ENCODE results near the gene SLC35E2B.

The SLC35E2B gene

DNA sequence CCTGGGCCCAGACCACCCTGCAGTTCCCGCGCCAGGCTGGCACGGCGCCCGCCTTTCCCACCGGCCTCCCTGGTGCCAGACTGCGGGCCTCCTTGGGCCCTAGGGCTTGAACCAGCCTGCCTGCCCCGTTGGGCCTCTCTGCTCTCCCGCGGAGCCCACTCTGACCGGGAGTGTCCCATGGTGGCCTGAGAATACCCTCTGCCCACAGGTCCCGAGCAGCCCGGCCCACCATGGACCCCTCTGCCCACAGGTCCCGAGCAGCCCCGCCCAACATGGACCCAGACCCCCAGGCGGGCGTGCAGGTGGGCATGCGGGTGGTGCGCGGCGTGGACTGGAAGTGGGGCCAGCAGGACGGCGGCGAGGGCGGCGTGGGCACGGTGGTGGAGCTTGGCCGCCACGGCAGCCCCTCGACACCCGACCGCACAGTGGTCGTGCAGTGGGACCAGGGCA, 69.4 kb downstream of the SLC35E2B start:
- no peak for DNase-seq

DNA sequence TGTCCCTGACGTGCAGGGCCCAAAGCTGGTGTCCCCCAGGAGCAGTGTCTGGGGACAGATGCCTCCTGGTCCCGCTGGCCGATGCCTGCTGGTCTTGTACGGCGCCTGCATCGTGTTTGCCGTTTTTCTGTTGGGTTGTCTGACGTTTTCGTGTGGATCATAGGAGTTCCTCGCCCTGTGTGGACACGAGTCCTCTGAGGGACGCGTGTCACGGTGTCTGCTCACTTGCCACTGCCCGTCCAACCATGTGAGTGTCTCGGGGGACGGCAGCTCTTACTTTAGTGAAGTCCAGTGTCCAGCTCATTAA, 69.9 kb downstream of the SLC35E2B start:
- DNase-seq: no peak

DNA sequence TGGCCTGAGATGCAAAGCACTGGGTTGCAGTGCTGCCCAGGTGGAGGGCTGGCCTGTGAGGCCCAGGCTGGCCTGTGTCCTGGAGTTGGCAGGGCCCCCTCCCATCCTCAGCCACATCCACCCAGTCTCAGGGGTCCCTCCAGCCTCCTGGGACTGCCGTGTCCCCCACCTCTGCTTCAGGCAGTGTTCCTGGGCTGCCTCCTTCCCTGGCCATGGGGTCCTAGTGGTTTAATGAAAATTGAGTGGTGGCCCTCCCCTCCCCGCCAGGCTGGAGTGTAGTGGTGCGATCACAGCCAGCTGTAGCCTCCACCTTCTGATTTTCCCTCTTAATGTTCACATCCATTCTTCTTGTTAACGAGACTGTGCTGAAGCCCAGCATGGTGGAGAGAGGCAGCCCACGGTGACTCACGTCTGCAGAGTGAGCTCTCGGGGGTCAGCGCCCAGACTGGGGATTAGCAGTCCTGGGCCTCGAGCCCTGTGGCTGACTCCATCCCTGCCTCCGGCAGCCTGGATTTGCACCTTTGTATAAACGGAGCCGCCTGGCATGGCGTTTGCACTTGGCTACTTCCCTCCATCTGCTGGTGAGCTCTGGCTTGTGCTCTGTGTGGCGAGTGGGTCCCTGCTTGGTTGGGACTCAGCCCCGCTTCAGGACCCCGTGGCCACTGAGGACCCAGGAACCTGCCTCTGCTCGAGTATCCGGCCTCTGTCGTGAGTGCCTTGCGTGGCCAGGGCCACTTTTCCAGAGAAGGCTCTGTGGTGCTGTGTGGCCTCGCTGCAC, 70.4 kb downstream of the SLC35E2B start:
- no peak for DNase-seq

DNA sequence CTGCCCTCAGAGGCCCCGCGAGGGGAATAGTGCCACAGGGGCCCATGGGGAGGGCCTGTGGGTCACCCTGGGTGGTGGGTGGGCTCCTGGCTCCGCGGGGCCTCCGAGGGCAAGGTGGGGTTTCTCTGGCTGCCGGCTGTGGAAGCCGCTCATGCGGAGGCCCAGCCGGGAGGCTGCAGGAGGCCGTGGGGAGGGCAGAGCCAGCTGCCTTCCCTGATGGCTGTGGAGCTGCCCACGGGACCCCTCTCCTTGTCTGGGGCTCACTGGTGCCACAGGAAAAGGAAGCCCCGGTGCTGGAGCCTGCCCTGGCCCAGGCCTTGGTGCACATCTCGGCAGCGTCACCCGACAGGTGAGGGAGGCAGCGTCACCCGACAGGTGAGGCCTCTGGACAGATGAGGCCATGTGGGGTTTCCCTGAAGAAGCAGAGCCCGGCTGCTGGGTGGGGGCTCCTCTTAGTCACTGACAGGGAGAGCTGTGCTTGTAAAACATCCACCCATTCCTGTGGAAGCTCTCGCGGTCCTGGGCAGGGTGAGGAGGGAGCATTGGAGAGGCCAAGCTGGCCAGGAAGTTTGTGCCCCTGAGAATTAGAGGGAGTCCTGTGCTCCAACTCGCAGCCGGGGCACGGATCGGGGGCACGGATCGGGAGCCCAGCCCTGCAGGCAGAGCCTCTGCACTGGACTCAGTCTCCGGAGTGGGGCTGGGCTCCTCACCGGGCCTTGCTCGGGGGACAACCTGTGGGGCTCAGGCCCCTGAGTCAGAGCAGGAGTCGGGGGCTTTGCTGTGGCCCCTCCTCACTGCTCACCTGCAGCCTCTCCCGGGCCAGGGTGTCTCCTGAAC, 71.2 kb downstream of the SLC35E2B start:
- no peak for DNase-seq

DNA sequence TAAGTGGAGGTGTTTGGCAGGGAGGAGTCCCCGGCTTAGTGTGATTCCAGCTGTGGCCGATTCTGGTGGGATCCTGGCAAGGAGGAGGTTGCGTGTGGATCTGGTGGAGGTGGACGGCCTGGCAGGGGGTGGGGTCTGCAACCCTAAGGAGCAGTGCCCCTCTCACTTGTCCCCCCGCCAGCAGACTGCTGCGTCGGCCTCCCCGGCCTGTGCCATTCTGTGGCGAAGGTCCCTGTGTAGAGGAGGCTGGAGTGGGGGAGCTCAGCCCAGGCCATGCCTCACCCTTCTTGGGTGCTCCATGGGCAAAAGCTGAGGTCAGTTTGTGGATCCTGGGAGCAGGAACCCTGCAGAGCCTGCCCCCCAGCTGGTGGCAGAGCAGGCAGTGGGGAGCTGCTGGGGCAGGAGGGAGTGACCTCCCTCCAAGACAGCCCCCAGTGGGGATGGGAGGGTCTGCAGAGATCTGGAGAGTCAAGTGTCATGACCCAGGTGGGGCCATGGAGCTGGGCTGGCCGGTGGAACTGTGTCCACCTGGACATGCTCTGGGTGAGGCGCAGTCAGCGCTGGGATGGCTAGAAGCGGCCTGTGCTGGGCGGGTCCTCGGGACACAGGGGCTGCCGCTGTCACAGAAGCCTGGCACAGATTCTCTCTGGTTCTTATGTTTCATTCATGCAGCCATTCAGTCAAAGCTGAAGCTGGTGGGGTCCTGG, 72.0 kb downstream of the SLC35E2B start:
- no peak for DNase-seq

DNA sequence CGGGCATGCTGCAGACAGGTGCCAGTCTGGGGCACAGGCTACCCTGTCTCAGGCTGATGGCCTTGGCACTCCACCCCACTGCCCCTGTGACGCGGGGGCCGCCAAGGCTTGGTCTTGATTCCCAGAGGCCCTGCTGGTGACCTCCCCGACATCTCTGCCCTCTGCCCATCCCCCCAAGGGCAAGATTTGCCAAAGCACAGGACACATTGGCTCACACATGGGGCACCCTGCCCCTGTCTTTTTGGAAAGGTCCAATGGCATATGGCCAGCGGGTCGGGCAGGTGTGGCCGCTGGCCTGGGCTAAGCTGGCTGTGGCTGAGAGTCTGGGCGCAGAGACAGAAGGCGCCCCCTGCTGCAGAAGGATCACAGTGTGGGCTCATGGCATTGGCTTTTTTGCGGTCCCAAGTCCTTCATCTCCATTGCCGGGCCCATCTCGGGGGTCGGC, 72.7 kb downstream of the SLC35E2B start:
- DNase-seq: no peak

DNA sequence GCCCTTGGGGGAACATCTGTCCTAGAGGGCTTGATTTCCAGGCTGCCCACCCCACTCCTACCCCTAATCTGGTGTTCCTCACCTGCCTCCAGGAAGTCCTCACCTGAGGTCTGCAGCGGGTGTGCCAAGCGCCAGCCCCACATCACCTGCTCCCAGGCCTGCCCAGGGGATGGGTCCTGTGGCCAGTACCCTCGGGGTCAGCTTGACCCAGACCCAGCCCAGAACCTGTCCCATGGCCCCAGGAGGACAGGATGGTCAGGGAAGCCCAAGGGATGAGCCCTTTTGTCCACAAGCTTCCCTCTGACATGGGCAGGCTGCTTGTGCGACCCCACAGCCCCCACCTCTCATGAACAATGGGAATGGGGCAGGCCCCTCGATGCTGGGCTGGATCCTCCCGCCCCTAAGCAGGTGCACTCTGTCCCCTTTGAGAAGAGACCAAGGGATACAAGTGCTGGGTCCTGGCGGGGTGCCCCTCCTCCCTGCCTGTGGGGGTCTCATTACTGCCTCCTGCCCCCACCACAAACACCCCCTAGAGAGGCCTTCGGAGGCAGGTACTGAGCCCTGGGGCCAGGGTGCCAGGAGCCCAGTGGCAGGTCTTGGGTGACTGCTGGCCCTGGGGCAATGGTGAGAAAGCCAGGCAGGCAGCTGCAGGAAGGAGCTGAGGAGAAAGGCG, 74.1 kb downstream of the SLC35E2B start:
- no peak for DNase-seq

DNA sequence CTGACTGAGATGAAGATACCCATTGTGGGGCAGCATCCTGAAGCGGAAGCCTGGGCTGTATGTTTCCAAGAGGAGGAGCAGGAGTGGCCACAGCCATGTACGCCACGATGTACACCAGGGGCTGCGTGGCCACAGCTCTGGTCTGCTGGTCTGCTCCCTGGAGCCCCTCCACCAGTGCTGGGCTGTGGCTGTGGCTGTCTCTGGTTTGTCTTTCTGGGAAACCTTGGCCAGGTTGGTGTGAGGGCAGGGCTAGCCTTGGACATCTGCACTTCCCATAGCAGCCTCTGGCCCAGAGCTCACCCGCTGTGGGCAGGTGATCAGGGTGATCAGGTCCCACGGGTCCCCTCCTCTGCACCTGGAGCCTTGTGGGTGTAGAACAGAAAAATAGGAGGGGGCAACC, 74.7 kb downstream of the SLC35E2B start:
- no peak for DNase-seq

DNA sequence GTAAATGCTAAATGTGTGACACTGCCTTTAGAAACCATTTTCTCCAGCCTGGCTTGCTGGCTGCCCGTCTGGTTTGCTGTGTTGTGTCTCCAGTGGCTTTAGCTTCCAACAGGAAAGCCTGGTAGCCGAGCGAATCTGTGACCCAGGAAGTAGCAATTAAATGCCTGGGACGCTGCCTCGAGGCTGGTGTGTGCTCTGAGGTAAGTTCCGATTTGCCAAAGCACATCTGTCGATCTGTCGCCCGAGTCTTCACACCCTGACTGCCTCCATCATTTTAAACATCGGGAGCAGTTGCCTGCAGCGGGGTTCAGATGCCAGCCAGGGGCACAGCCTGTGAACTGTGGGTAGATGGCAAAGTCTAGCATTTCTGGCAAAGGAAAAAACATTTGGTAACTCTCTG, 75.1 kb downstream of the SLC35E2B start:
- no peak for DNase-seq

DNA sequence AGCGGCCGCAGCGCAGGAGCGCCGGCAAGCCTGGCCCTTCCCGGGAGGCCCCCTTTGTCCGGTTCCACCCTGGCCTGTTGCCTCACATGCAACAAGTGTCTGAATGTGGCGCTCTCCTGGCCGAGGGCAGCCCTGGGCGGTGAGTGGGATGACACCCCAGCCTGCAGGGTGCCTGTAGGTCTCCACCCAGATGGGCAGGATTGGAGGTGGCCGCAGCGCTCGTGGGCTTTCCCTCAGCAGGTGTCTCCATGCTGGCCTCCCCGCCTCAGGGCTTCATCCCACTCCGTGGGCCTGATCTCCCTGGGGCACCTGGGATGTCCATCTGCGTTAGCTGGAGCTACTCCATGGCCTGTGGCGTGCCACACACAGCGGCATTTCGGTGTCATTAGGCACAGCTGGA, 75.8 kb downstream of the SLC35E2B start:
- DNase-seq: no peak

DNA sequence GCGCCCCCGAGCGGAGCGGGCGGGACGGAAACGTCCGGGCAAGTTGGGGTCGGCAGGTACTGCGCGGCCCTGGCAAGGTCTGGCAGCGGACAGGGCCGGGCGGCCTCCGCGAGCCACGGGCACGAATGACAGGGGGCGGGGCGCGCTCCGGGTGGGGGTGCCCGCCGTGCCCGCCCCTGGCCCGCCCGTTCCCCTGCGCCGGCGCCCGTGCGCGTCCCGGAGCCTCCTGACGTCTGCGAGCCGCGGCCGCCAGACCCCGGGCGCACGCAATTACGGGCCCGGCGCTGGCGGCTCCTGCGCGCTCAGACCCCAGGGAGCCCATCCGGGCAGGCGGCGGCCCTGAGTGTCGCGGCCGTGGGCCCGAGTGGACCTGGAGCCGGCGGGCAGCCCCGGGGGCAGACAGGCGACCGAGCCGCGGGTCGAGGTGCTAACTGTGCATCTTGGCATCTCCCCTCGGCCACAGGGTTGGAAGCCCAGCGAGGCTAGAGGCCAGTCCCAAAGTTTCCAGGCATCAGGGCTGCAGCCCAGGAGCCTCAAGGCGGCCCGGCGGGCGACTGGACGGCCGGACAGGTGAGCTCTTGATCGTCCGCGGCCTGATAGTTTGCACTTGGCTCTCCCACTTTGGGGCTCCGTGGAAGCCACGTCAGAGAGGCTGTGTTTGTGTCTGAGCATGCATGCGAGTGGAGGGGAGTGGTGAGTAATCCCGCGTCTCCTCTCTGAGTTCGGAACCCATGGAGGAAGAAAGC, 76.4 kb downstream of the SLC35E2B start:
- DNase-seq: no peak

DNA sequence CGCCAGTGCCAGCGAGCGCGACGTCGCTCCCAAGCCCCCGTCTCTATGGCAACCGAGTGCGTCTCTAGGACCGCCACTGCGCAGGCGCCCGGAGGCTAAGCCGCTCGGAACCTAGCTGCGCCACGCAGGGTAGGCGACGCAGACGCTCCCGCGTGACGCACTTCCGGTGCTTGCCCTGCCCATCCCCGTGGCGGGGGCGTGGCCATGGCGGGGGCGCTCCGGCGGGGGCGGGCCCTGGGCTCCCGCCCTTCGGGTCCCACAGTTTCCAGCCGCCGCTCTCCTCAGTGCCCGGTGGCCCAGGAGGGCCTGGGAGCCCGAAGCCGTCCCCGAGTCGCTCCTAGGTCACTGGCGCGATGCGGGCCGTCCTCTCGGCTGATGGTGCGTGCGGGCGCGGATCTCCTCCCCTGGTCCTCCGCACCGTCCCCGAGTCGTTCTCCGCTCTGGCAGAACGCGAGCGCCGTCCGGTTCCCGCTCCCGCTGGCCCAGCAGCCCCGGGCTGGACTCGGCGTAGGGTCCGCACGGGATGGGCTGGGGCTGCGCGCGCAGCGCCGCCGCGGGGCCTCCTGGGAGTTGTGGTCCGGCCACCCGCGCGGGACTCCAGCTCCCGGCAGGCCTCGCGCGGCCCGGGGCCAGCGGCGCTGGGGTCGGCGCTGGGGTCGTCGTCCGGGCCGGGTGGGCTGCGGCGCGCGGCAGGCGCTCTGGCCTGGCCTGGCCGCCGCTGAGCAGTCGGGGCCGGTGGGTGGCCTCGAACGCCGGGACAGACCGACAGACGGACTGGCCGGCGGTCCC, 77.1 kb downstream of the SLC35E2B start, which contains the start of gene MIB2:
Gene MIB2 (plus strand): TSS at position 245 of the 789 bp plus-strand sequence. CDS start 7,953 bp downstream, outside the sequence.
- peak; percentile 97 for DNase-seq

DNA sequence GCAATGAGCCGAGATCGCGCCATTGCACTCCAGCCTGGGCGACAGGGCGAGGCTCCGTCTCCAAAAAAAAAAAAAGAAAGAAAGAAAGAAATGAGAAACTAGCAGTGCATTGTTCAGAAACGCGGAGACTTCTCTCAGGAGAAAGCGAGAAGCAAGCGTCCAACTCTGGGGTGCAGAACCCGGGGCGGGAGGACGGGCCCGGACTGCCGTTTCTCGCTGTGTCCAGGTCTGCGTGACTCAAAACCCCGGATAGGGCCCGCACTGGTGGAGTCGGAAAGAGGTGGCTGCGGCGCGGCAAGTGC, 77.7 kb downstream of the SLC35E2B start:
- no peak for DNase-seq

DNA sequence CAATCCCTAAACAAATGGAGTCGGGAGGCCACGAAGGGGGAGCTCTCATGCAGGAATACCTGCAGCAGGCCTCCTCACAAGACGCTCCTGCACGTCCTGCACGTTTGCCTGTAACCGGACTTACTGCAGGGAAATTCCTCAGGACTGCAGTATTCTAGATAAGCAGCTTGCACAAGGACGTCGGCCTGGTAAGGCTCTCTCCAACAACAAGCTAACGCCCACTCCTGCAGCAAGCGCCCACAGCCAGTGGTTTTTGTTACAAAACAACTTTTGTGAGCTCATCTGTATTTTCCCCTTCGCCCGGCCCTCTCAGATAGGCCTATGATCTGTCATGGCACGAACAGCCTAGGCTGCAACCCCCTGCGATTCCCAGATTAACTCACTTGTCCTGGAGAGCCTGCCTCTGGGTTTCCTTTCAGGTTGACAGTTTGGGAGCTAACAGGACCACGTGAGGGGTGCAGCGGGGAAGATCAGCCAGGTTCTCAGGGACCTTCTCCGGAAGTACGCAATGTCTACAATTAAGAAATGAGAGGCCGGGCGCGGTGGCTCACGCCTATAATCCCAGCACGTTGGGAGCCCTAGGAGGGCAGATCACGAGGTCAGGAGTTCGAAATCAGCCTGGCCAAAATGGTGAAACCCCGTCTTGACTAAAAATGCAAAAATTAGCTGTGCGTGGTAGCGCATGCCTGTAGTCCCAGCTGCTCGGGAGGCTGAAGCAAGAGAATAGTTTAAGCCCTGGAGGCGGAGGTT, 78.2 kb downstream of the SLC35E2B start:
- DNase-seq: peak; percentile 40

DNA sequence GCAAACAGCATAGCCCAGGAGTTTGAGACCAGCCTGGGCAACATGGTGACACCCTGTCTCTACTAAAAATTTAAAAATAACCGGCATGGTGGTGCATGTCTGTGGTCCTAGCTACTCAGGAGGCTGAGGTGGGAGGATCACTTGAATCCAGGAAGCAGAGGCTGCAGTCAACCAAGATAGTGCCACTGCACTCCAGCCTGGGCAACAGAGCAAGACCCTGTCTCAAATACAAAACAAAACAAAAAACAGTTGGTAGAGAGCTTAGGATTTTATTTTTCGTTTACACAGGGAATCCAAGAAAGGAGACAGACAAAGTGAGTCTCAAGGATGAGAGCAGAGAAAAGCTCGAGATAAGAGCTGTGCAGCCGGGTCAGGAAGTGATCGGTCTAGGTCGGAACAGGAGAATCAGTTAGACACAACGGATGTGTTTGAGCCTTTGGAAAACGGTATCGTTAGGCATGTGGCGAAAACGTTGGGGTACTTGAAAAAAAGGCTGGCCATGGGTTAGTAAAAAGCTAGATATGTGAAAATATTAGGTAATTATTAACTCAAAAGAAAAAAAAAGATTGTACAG, 79.0 kb downstream of the SLC35E2B start:
- no peak for DNase-seq

DNA sequence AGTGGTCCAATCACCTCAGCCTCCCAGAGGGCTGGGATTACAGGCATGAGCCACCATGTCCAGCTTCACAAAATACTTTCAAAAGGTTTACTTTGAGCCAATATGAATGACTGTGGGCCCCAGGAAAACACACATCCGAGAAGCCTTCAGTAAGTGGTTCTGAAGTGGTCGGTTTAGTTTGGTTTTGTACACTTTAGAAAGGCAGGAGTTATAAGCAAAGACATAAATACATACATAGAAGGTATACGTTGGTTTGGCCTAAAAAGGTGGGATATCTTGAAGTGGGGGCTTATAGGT, 80.5 kb downstream of the SLC35E2B start:
- no peak for DNase-seq

DNA sequence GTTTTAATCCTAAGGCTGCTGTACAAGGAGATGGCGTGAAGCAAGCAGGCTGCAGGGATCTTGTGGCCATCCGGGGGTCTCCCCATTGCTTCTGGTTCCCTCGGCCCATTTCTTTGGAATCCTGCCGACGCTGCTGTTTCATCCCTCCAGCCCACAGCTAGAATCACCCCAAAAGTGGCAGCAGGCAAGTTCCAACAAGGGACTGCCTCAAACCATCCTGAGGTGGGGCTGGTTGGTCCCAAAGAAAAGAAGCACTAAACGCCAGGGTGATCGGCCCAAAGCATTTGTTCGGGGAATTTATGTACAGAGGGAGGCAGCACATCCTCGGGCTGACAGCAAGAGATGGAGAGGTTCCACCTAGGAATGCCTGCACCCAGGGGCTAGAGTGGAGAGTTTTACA, 81.8 kb downstream of the SLC35E2B start:
- DNase-seq: no peak

DNA sequence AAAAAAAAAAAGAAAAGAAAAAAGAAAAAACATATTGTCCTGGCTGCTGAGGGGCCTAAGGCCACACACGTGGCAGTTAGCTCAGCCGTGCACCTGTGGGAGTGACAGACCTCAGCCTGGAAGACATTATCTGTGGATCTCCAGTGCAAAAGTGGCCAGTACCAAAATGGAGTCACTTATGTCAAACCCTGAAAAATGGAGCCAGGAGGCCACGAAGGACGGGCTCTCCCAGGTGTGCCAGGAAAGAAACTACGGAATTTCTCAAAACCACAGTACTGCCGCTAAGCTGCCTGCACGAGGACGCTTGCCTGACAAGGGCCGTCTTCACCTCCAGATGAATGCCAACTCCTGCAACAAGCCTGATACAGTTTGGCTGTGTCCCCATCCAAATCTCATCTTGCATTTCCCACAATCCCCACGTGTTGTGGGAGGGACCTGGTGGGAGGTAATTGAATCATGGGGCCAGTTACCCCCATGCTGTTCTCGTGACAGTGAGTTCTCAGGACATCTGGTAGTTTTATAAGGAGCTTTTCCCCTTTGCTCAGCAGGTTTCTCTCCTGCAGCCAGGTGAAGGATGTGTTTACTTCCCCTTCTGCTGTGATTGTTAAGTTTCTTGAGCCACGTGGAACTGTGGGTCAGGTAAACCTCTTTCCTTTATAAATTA, 82.6 kb downstream of the SLC35E2B start:
- no peak for DNase-seq

Data from fibroblast of skin of scalp (primary cell).